ENCODE results near the gene BARD1. TPM values are rescaled to one million over a fixed set of nuclear protein-coding genes. Genes with fewer than 3 reads are reported as not detected.

BARD1 gene
- total RNA-seq, 4 donors from 2014 or later: 7.5 to 25.0 (median 17.7) TPM

GRCh38 chr2:214772443-214773015 is 37.0 kb downstream of the BARD1 start:
- no peaks in the 10 kb centered on the region for H3K4me1 ChIP-seq
- H3K4me3 ChIP-seq: no peak overlapping the region
- DNase-seq: no peak
- H3K27me3 ChIP-seq: no peaks in the 10 kb centered on the region
- no peak overlapping the region for H3K27ac ChIP-seq
- peaks cover 0 to 42% (median 0%) of the 10 kb centered on the region in 3 donors for H3K36me3 ChIP-seq
- no peaks in the 10 kb centered on the region for H3K9me3 ChIP-seq
- 61 to 80% methylated on average over 3 of the region's 3 CpGs for WGBS, 2 donors
- intact Hi-C loops (cut with DNase I): no loop called here
- no peak for TF ChIP-seq POLR2A (IDR thresholded peaks at IDR 0.05)

- 77 to 82% methylated on average over 1 to 2 of the region's 2 CpGs for WGBS, 2 donors
- no peaks in the 10 kb centered on the region for H3K9me3 ChIP-seq
- intact Hi-C loops (cut with DNase I): no loop called here
Measured at GRCh38 chr2:214765180-214765579, 44.3 kb downstream of the BARD1 start.

GRCh38 chr2:214753455-214753854 is 56.0 kb downstream of the BARD1 start:
- no peak for DNase-seq
- Histone ChIP-seq H3K27me3 (no peaks in the 10 kb centered on the region), H3K36me3 (peaks cover 0 to 55% (median 0%) of the 10 kb centered on the region in 3 donors), H3K4me1 (no peaks in the 10 kb centered on the region), H3K27ac (no peak overlapping the region), H3K9me3 (no peaks in the 10 kb centered on the region), H3K4me3 (no peak overlapping the region)
- TF ChIP-seq CTCF (IDR thresholded peaks at IDR 0.05) (no peak), POLR2A (IDR thresholded peaks at IDR 0.05) (no peak)
- intact Hi-C loops (cut with DNase I): no loop called here
- 48 to 91% methylated on average over 2 of the region's 2 CpGs for WGBS, 2 donors

More at GRCh38 chr2:214765180-214765579, 44.3 kb downstream of the BARD1 start:
- H3K27ac ChIP-seq: no peak overlapping the region
- DNase-seq: no peak
- H3K4me1 ChIP-seq: no peaks in the 10 kb centered on the region
- H3K4me3 ChIP-seq: no peak overlapping the region
- no peaks in the 10 kb centered on the region for H3K27me3 ChIP-seq
- peaks cover 0 to 77% (median 0%) of the 10 kb centered on the region in 3 donors for H3K36me3 ChIP-seq
- TF ChIP-seq POLR2A (IDR thresholded peaks at IDR 0.05) (no peak), CTCF (IDR thresholded peaks at IDR 0.05) (no peak)

- H3K36me3 ChIP-seq: peaks cover 0 to 56% (median 0%) of the 10 kb centered on the region in 3 donors
- no peak for TF ChIP-seq CTCF (IDR thresholded peaks at IDR 0.05)
- H3K27me3 ChIP-seq: no peaks in the 10 kb centered on the region
- 76 to 95% methylated on average over 2 of the region's 2 CpGs for WGBS, 2 donors
- intact Hi-C loops (cut with DNase I): no loop called here
- no peak overlapping the region for H3K4me3 ChIP-seq
- H3K4me1 ChIP-seq: no peaks in the 10 kb centered on the region
- no peak for DNase-seq
- no peaks in the 10 kb centered on the region for H3K9me3 ChIP-seq
- no peak overlapping the region for H3K27ac ChIP-seq
Measured at GRCh38 chr2:214750529-214750928, 59.0 kb downstream of the BARD1 start.

- intact Hi-C loops (cut with DNase I): no loop called here
Measured at GRCh38 chr2:214747992-214748391, 61.5 kb downstream of the BARD1 start.

More at GRCh38 chr2:214747992-214748391, 61.5 kb downstream of the BARD1 start:
- Histone ChIP-seq H3K27me3 (no peaks in the 10 kb centered on the region), H3K27ac (no peak overlapping the region), H3K9me3 (no peaks in the 10 kb centered on the region), H3K4me3 (no peak overlapping the region), H3K4me1 (no peaks in the 10 kb centered on the region), H3K36me3 (peaks cover 0 to 72% (median 0%) of the 10 kb centered on the region in 3 donors)
- no peak for DNase-seq
- TF ChIP-seq POLR2A (IDR thresholded peaks at IDR 0.05) (no peak), CTCF (IDR thresholded peaks at IDR 0.05) (no peak)

Data from esophagus squamous epithelium (tissue), 5 donors.